ENCODE results near the gene MYH9.
A peak's percentile ranks its signal among the peaks of the same experiment; 100 is the strongest.
"Not testable (repeated sequence)": the region's sequence is repeated elsewhere in the genome, so short reads cannot be mapped to it uniquely, and the experiment has no call there.

MYH9 gene

GRCh38 chr22:36262307-36262706, 125.5 kb downstream of the MYH9 start:
- not testable (repeated sequence) for DNase-seq

GRCh38 chr22:36261675-36262074, 126.1 kb downstream of the MYH9 start:
- DNase-seq = not testable (repeated sequence)

- DNase-seq = no peak
Observed at GRCh38 chr22:36259615-36260300, 128.0 kb downstream of the MYH9 start.

GRCh38 chr22:36258701-36259614, 128.8 kb downstream of the MYH9 start:
- DNase-seq = peak; percentile 67

GRCh38 chr22:36257948-36258670, 129.7 kb downstream of the MYH9 start:
- no peak for DNase-seq

GRCh38 chr22:36257308-36257707, 130.5 kb downstream of the MYH9 start:
- DNase-seq = no peak

- no peak for DNase-seq
Observed at GRCh38 chr22:36256478-36256877, 131.3 kb downstream of the MYH9 start.

GRCh38 chr22:36255572-36255971, 132.2 kb downstream of the MYH9 start:
- not testable (repeated sequence) for DNase-seq

- DNase-seq = no peak
Observed at GRCh38 chr22:36253523-36254490, 134.0 kb downstream of the MYH9 start.

GRCh38 chr22:36252754-36253522, 134.8 kb downstream of the MYH9 start, which contains the start of gene APOL1:
Gene APOL1, plus strand, starts transcription at chr22:36253133. Its CDS starts 1,823 bp downstream, at chr22:36254956.
- no peak for DNase-seq

- not testable (repeated sequence) for DNase-seq
Observed at GRCh38 chr22:36251979-36252608, 135.7 kb downstream of the MYH9 start.

GRCh38 chr22:36250292-36250960, 137.3 kb downstream of the MYH9 start:
- not testable (repeated sequence) for DNase-seq

- no peak for DNase-seq
Observed at GRCh38 chr22:36249160-36249559, 138.6 kb downstream of the MYH9 start.

- no peak for DNase-seq
Observed at GRCh38 chr22:36247955-36248354, 139.8 kb downstream of the MYH9 start.

- DNase-seq = no peak
Observed at GRCh38 chr22:36246718-36247117, 141.0 kb downstream of the MYH9 start.

- DNase-seq = no peak
Observed at GRCh38 chr22:36245805-36246356, 141.9 kb downstream of the MYH9 start.

GRCh38 chr22:36244522-36245391, 143.0 kb downstream of the MYH9 start:
- peak; percentile 56 for DNase-seq

GRCh38 chr22:36243986-36244385, 143.8 kb downstream of the MYH9 start:
- DNase-seq = no peak

All from right hindlimb (tissue), 1 donor.